Measurements from ENCODE around the gene FAM20A. TPM values are rescaled to one million over a fixed set of nuclear protein-coding genes. Genes with fewer than 3 reads are reported as not detected.

Gene FAM20A
- total and polyA plus RNA-seq, 2 of the 8 experiments (the other 6 are each of a cell fraction or from before 2014, with no cell fraction given) = 3.6 to 11.9 TPM

- CTCF ChIA-PET (ENCODE audit: partially characterized antibody) = interaction anchor here (0.5 to 2.8 kb wide), 6 partner anchors 10 to 554 kb away, joined by 3 to 8 read pairs (median 3); no protein-coding TSS in a partner anchor
- Histone ChIP-seq H2BK120ac (replicated peaks; ENCODE audit: low read depth, low read length) (no peak overlapping the region), H3K9me3 (ENCODE audit: insufficient read depth in 2 of 2, low read depth in 1 of 2, low read length in 1 of 2) (no peaks in the 10 kb centered on the region), H2BK12ac (ENCODE audit: low read depth, low read length) (no peak overlapping the region), H3K27me3 (replicated peaks in 1 of 4; ENCODE audit: control insufficient read depth in 3 of 4, extremely low read depth in 1 of 4, insufficient read depth in 3 of 4, low read length in 3 of 4) (no peaks in the 10 kb centered on the region), H3K4me3 (ENCODE audit: extremely low read depth in 1 of 4, insufficient read depth in 2 of 4, low read depth in 3 of 4, low read length in 4 of 4) (no peak overlapping the region), H3K4me1 (replicated peaks in 1 of 4; ENCODE audit: control insufficient read depth in 3 of 4, insufficient read depth in 4 of 4, low read length in 3 of 4) (no peaks in the 10 kb centered on the region), H2BK5ac (ENCODE audit: low read depth, low read length) (no peak overlapping the region), H3K79me1 (ENCODE audit: low read depth, low read length) (no peaks in the 10 kb centered on the region), H3K23ac (ENCODE audit: insufficient read length) (no peak overlapping the region), H3K4ac (replicated peaks; ENCODE audit: insufficient read length, low read depth, low read length) (no peak overlapping the region), H2AK5ac (ENCODE audit: low read depth, low read length) (no peak overlapping the region), H4K20me1 (replicated peaks in 1 of 2; ENCODE audit: control insufficient read depth in 1 of 2, insufficient read depth in 2 of 2, low read length in 2 of 2) (no peaks in the 10 kb centered on the region), H3K36me3 (ENCODE audit: control insufficient read depth in 2 of 4, insufficient read depth in 4 of 4, low read length in 3 of 4) (no peaks in the 10 kb centered on the region), H3K23me2 (ENCODE audit: low read depth, low read length) (no peaks in the 10 kb centered on the region), H4K91ac (replicated peaks; ENCODE audit: insufficient read length, low read length) (no peak overlapping the region), H3K9ac (replicated peaks in 1 of 4; ENCODE audit: extremely low read depth in 1 of 4, low read depth in 3 of 4, low read length in 3 of 4) (no peak overlapping the region), H3K4me2 (ENCODE audit: insufficient read depth in 1 of 2, low read depth in 2 of 2, low read length in 2 of 2) (no peak overlapping the region), H3K18ac (ENCODE audit: extremely low read depth, low read length) (no peak overlapping the region), H2BK20ac (ENCODE audit: low read length) (no peak overlapping the region), H3K79me2 (ENCODE audit: control insufficient read depth in 1 of 2, insufficient read depth in 2 of 2, low read length in 2 of 2) (no peaks in the 10 kb centered on the region), H2BK15ac (ENCODE audit: low read length) (no peak overlapping the region), H3K14ac (ENCODE audit: insufficient read length) (no peak overlapping the region), H4K8ac (ENCODE audit: extremely low read depth, insufficient read depth, low read length) (no peak overlapping the region), H4K5ac (ENCODE audit: insufficient read length, low read depth, low read length) (no peak overlapping the region), H3K27ac (ENCODE audit: low read depth, low read length) (no peak overlapping the region), H2AFZ (ENCODE audit: low read length) (no peak overlapping the region), H3K56ac (replicated peaks; ENCODE audit: insufficient read length, low read depth, low read length) (no peak overlapping the region)
- POLR2A ChIA-PET (ENCODE audit: partially characterized antibody) = interaction anchor here (1.1 to 1.2 kb wide), 2 partner anchors 10 to 11 kb away, joined by 3 read pairs; no protein-coding TSS in a partner anchor
- FAIRE-seq = no peak
- 84% methylated on average over 2 of the region's 2 CpGs; no CpG with 5 or more reads in 1 of the 2 experiments for WGBS, 2 experiments (ENCODE audit: extremely low coverage in 1 of 2, insufficient coverage in 1 of 2, insufficient read length in 1 of 2, insufficient replicate concordance in 2 of 2, low coverage in 1 of 2, low lambda C conversion rate in 2 of 2, missing lambda C conversion rate in 1 of 2)
- DNase-seq (ENCODE audit: low read depth in 1 of 2, low spot score in 2 of 2) = no peak
- no peak for TF ChIP-seq EGR1 (IDR thresholded peaks at IDR 0.05; ENCODE audit: borderline replicate concordance, low read depth, low read length)
- TF ChIP-seq RBBP5 (IDR thresholded peaks at IDR 0.05; ENCODE audit: borderline replicate concordance, low read depth, low read length) = no peak
- TF ChIP-seq SP4 (IDR thresholded peaks at IDR 0.05; ENCODE audit: low read length) = no peak
- no peak for TF ChIP-seq FOSL1 (IDR thresholded peaks at IDR 0.05; ENCODE audit: insufficient read depth, low read depth, low read length)
- no peak for TF ChIP-seq KDM4A (IDR thresholded peaks at IDR 0.05; ENCODE audit: low read depth, low read length, severe bottlenecking)
- TF ChIP-seq HDAC6 (IDR thresholded peaks at IDR 0.05; ENCODE audit: low read depth, low read length) = no peak
- no peak for TF ChIP-seq KDM5A (IDR thresholded peaks at IDR 0.05; ENCODE audit: low read length)
- TF ChIP-seq MAFK (IDR thresholded peaks at IDR 0.05; ENCODE audit: low read depth, low read length) = no peak
- TF ChIP-seq BCL11A (IDR thresholded peaks at IDR 0.05; ENCODE audit: low read depth in 2 of 2, low read length in 2 of 2) = no peak
- no peak for TF ChIP-seq YY1 (IDR thresholded peaks at IDR 0.05; ENCODE audit: low read depth, low read length)
- TF ChIP-seq CBX8 (IDR thresholded peaks at IDR 0.05; ENCODE audit: borderline replicate concordance, low read depth, low read length) = no peak
- TF ChIP-seq CTCF (IDR thresholded peaks at IDR 0.05; ENCODE audit: control extremely low read depth in 1 of 3, insufficient read depth in 1 of 3, low read depth in 1 of 3, low read length in 3 of 3) = no peak
- no peak for TF ChIP-seq CTBP2 (IDR thresholded peaks at IDR 0.05; ENCODE audit: borderline replicate concordance, insufficient read depth, insufficient read length, low read length)
Measured at GRCh38 chr17:68566442-68566738, 34.8 kb downstream of the FAM20A start.
